GM12878 (cell line): ENCODE results near the gene MTRF1. TPM values are rescaled to one million over a fixed set of nuclear protein-coding genes. Genes with fewer than 3 reads are reported as not detected.

Experiments
- ATAC-seq: fragments of 200-7000 bp; cut with Tn5 transposase; 3 replicates; pipeline ENCODE4 v1.9.1; 2020; ENCODE audit warnings: mild to moderate bottlenecking, moderate library complexity
- BruUV-seq: library from RNA; stranded (reverse); fragments of 400-500 nt; replicated peaks from 2 replicates; lab custom pipeline; 2021; lab: Mats Ljungman, UMichigan
- CTCF ChIA-PET: fragments of 300-600 bp; sonication (Branson Sonifier 250); formaldehyde crosslinking; extraction: SDS; loops from one replicate; lab custom pipeline; 2021; ENCODE audit warnings: inconsistent platforms; lab: Yijun Ruan, JAX
- POLR2A ChIA-PET: fragments of 350-600 bp; formaldehyde crosslinking; extraction: SDS; loops from one replicate; lab custom pipeline; 2021; ENCODE audit warnings: inconsistent platforms; lab: Charles Lee
- RAD21 ChIA-PET: fragments of 300-600 bp; sonication (Branson Sonifier 250); formaldehyde crosslinking; loops from one replicate; lab custom pipeline; 2023; ENCODE audit warnings: antibody characterized with exemption; ENCODE audit not compliant: unreplicated experiment; lab: Charles Lee
- SMC1A ChIA-PET: fragments of 300-600 bp; sonication (Branson Sonifier 250); formaldehyde crosslinking; loops from one replicate; lab custom pipeline; 2023; ENCODE audit not compliant: unreplicated experiment, uncharacterized antibody; lab: Charles Lee
- DNase-seq: peaks from one replicate; pipeline ENCODE4 v3.0.0-alpha.2; 2011; ENCODE audit warnings: low read depth, low spot score
- FAIRE-seq: peaks from 3 replicates; lab custom pipeline; 2011; peaks lifted over from hg19 to GRCh38; lab: Jason Lieb, UNC
- H2AFZ ChIP-seq: 2 replicates; pipeline ENCODE4 v1.6.0; 2011; ENCODE audit warnings: low read depth, low read length, control low read depth; ENCODE audit not compliant: control insufficient read depth
- H3K27ac ChIP-seq: 2 replicates; pipeline ENCODE4 v1.5.1; 2011; ENCODE audit warnings: control low read depth; ENCODE audit not compliant: control insufficient read depth, insufficient read depth
- H3K27me3 ChIP-seq, 2 experiments: replicated peaks in 1 of 2; 2 replicates each; pipeline versions ENCODE4 v1.6.0 to v1.6.1; 2011; ENCODE audit warnings: low read length in 1 of 2; ENCODE audit not compliant: control insufficient read depth in 2 of 2, insufficient read depth in 2 of 2
- H3K36me3 ChIP-seq, 2 experiments: 2 replicates each; pipeline ENCODE4 v1.5.1; 2011; ENCODE audit warnings: low read length in 1 of 2; ENCODE audit not compliant: control insufficient read depth in 2 of 2, insufficient read depth in 2 of 2
- H3K4me1 ChIP-seq: 2 replicates; pipeline ENCODE4 v1.6.1; 2011; ENCODE audit warnings: mild to moderate bottlenecking, low read length, moderate library complexity, mixed read lengths; ENCODE audit not compliant: control insufficient read depth, insufficient read depth
- H3K4me2 ChIP-seq: 2 replicates; pipeline ENCODE4 v1.6.0; 2011; ENCODE audit warnings: control low read depth; ENCODE audit not compliant: control insufficient read depth, insufficient read depth
- H3K4me3 ChIP-seq: fragments of 200-600 bp; sonication (generic); 2 replicates; pipeline ENCODE4 v1.5.1; 2016
- H3K79me2 ChIP-seq: 2 replicates; pipeline ENCODE4 v1.6.0; 2011; ENCODE audit warnings: low read length; ENCODE audit not compliant: control insufficient read depth, insufficient read depth
- H3K9ac ChIP-seq: 2 replicates; pipeline ENCODE4 v1.8.0; 2011; ENCODE audit warnings: low read length, control low read depth, mixed read lengths; ENCODE audit not compliant: control insufficient read depth, insufficient read depth
- H3K9me3 ChIP-seq: replicated peaks from 3 replicates; pipeline ENCODE4 v1.5.1; 2011; ENCODE audit warnings: mild to moderate bottlenecking, low read length; ENCODE audit not compliant: control insufficient read depth, insufficient read depth
- H4K20me1 ChIP-seq: 2 replicates; pipeline ENCODE4 v1.6.0; 2011; ENCODE audit not compliant: control insufficient read depth, insufficient read depth
- ATF3 ChIP-seq: IDR thresholded peaks from 2 replicates; pipeline ENCODE4 v1.6.1; 2011; ENCODE audit warnings: low read depth, mild to moderate bottlenecking, low read length, moderate library complexity, borderline replicate concordance; ENCODE audit errors: extremely low read depth
- GATAD2B ChIP-seq: fragments of 450-650 bp; conservative IDR thresholded peaks from 2 replicates; pipeline ENCODE4 v1.6.1; 2017; ENCODE audit warnings: low read depth, mild to moderate bottlenecking, moderate library complexity
- HDGF ChIP-seq: fragments of 450-650 bp; IDR thresholded peaks from 2 replicates; pipeline ENCODE4 v1.6.1; 2016; ENCODE audit warnings: antibody characterized with exemption
- IRF4 ChIP-seq: IDR thresholded peaks from 2 replicates; pipeline ENCODE4 v1.6.1; 2011; ENCODE audit warnings: low read depth, low read length
- MYC ChIP-seq: IDR thresholded peaks from 2 replicates; pipeline ENCODE4 v1.6.1; 2011; ENCODE audit warnings: mild to moderate bottlenecking, low read length, moderate library complexity, inconsistent platforms; ENCODE audit not compliant: insufficient read depth, insufficient replicate concordance, insufficient read length, severe bottlenecking
- NFXL1 ChIP-seq: fragments of 450-650 bp; IDR thresholded peaks from 2 replicates; pipeline ENCODE4 v1.6.1; 2017; ENCODE audit warnings: antibody characterized with exemption, mild to moderate bottlenecking, borderline replicate concordance
- RAD21 ChIP-seq: IDR thresholded peaks from 2 replicates; pipeline ENCODE4 v1.6.1; 2011; ENCODE audit warnings: mild to moderate bottlenecking, low read depth, low read length, moderate library complexity; ENCODE audit not compliant: insufficient read depth
- SP1 ChIP-seq: IDR thresholded peaks from one replicate; pipeline ENCODE4 v1.6.1; 2011; ENCODE audit warnings: low read depth, low read length
- SUZ12 ChIP-seq: fragments of 200-600 bp; sonication (generic); IDR thresholded peaks from one replicate; pipeline ENCODE4 v1.6.1; 2018; ENCODE audit warnings: antibody characterized with exemption, mild to moderate bottlenecking; ENCODE audit not compliant: unreplicated experiment
- TARDBP ChIP-seq: IDR thresholded peaks from 2 replicates; pipeline ENCODE4 v1.6.1; 2016; ENCODE audit warnings: borderline replicate concordance
- USF2 ChIP-seq: IDR thresholded peaks from 2 replicates; pipeline ENCODE4 v1.6.1; 2011; ENCODE audit warnings: low read depth, low read length, improper control_type of control experiment, borderline replicate concordance
- WRNIP1 ChIP-seq: IDR thresholded peaks from 2 replicates; pipeline ENCODE4 v1.6.1; 2011; ENCODE audit warnings: low read depth, low read length, improper control_type of control experiment, borderline replicate concordance
- ZBED1 ChIP-seq: IDR thresholded peaks from 2 replicates; pipeline ENCODE4 v1.6.1; 2016; ENCODE audit warnings: borderline replicate concordance
- ZSCAN29 ChIP-seq: fragments of 450-650 bp; IDR thresholded peaks from 2 replicates; pipeline ENCODE4 v1.6.1; 2017; ENCODE audit warnings: mild to moderate bottlenecking, moderate library complexity
- WGBS: methylation state at CpG from one replicate; pipeline ENCODE4 v1.1.6; 2016; ENCODE audit warnings: low lambda C conversion rate; ENCODE audit not compliant: insufficient replicate concordance, insufficient coverage; ENCODE audit errors: missing lambda C conversion rate; 5-methylcytosine and 5-hydroxymethylcytosine counted together
- in situ Hi-C: fragments of 300-500 bp; cut with MboI; formaldehyde crosslinking; loops from 9 replicates; pipeline ENCODE4 v1.14.3; 2018; ENCODE audit warnings: mixed read lengths
- intact Hi-C: fragments of 100-400 bp; cut with micrococcal nuclease; formaldehyde crosslinking; loops from one replicate; pipeline ENCODE4 v1.14.2; 2022; ENCODE audit not compliant: unreplicated experiment
- polyA plus RNA-seq, 11 experiments: library from polyadenylated mRNA; depleted of rRNA in 4 of 11; unstranded in 6 of 11; stranded (reverse) in 5 of 11; fragments of >200 nt; fragmentation: Nextera tagmentation in 4 of 11; fragmentation: Illumina TruSeq in 1 of 11; extraction: Ambion mirVana in 4 of 11; extraction: Trizol in 1 of 11; gene quantifications; 1 replicate in 1 of 11; 2 replicates in 10 of 11; pipeline versions ENCODE4 v1.2.1 to v1.2.3, GENCODE V29; 2011 to 2016; ENCODE audit warnings: inconsistent platforms in 2 of 11, missing spikeins in 2 of 11, low read depth in 1 of 11
- total RNA-seq, 4 experiments: library from RNA; depleted of rRNA in 3 of 4; stranded (reverse); fragments of >200 nt in 3 of 4; fragmentation: Illumina TruSeq in 1 of 4; extraction: Trizol in 1 of 4; gene quantifications; 2 replicates each; pipeline versions ENCODE4 v1.2.1 to v1.2.3, GENCODE V29; 2013 to 2021
- TF ChIP-seq, protein P1 (sequence below): fragments of 450-650 bp; IDR thresholded peaks from 2 replicates; pipeline ENCODE4 v1.6.1; 2018; ENCODE audit warnings: borderline replicate concordance, mild to moderate bottlenecking; ENCODE audit not compliant: partially characterized antibody
- TF ChIP-seq, protein P2 (sequence below): fragments of 150-350 bp; IDR thresholded peaks from 2 replicates; pipeline ENCODE4 v1.6.1; 2014; ENCODE audit warnings: mild to moderate bottlenecking, low read depth, low read length
- TF ChIP-seq, protein P3 (sequence below): IDR thresholded peaks from 2 replicates; pipeline ENCODE4 v1.6.1; 2012; ENCODE audit warnings: low read depth, low read length, improper control_type of control experiment

The MTRF1 gene
- total and polyA plus RNA-seq, 10 of the 15 experiments (the other 5 are each of a cell fraction or from before 2014, with no cell fraction given), result 12.1 to 33.7 (median 20.6) TPM

DNA sequence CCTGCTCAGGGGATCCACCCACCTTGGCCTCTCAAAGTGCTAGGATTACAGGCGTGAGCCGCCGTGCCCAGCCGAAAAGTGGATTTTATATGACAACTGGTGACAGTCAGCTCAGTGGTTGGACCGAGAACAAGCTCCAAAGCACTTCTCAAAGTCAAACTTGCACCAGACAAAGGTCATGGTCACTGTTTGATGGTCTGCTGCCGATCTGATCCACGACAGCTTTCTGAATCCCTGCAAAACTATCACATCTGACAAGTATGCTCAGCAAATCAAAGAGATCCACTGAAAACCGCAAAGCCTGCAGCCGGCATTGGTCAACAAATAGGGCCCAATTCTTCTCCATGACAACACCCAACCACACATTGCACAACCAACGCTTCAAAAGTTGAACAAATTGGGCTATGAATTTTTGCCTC, 26.1 kb upstream of the MTRF1 start (continued):
- TF ChIP-seq MYC (no peak), GATAD2B (no peak), RAD21 (no peak), SUZ12 (no peak)
- TF ChIP-seq, protein P1, sequence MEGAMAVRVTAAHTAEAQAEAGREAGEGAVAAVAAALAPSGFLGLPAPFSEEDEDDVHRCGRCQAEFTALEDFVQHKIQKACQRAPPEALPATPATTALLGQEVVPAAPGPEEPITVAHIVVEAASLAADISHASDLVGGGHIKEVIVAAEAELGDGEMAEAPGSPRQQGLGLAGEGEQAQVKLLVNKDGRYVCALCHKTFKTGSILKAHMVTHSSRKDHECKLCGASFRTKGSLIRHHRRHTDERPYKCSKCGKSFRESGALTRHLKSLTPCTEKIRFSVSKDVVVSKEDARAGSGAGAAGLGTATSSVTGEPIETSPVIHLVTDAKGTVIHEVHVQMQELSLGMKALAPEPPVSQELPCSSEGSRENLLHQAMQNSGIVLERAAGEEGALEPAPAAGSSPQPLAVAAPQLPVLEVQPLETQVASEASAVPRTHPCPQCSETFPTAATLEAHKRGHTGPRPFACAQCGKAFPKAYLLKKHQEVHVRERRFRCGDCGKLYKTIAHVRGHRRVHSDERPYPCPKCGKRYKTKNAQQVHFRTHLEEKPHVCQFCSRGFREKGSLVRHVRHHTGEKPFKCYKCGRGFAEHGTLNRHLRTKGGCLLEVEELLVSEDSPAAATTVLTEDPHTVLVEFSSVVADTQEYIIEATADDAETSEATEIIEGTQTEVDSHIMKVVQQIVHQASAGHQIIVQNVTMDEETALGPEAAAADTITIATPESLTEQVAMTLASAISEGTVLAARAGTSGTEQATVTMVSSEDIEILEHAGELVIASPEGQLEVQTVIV, result no peak

DNA sequence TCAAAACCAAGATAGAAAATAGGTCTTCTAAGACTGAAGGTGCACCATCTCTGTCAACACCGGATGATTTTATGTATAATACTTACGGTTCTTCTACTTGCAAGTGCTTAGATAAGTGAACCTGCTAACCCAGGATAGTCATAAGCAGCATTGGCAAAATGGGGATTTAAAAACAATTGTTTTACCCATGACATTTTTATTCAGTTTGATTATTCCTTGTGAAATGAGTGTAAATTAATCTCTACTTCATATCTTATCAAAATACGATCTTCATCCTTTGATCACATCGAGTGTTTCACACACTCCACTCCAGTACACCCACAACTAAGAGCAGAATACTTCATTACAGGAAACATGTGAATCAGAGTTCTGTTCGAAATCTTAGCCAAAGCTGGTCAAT, 23.0 kb upstream of the MTRF1 start:
- 70% methylated on average over 5 of the region's 5 CpGs for WGBS
- ChIA-PET POLR2A (no interaction called here), SMC1A (no interaction called here), CTCF (no interaction called here), RAD21 (no interaction called here)
- FAIRE-seq (no peak), DNase-seq (no peak), ATAC-seq (no peak)
- intact Hi-C loops, result no loop called here
- no peak overlapping the region for H3K27ac ChIP-seq
- no peaks in the 10 kb centered on the region; a peak in 1 of 4 replicates for H3K27me3 ChIP-seq
- no peak overlapping the region for H3K4me3 ChIP-seq
- H3K4me2 ChIP-seq, result no peak overlapping the region
- H2AFZ ChIP-seq, result no peak overlapping the region
- no peaks in the 10 kb centered on the region for H3K36me3 ChIP-seq
- no peaks in the 10 kb centered on the region for H4K20me1 ChIP-seq
- H3K9ac ChIP-seq, result no peak overlapping the region
- H3K4me1 ChIP-seq, result no peaks in the 10 kb centered on the region
- no peaks in the 10 kb centered on the region for H3K9me3 ChIP-seq
- no TSS peak for BruUV-seq
- in situ Hi-C loops, result no loop called here
- no peaks in the 10 kb centered on the region for H3K79me2 ChIP-seq
- TF ChIP-seq WRNIP1 (no peak), ZSCAN29 (no peak), IRF4 (no peak), ATF3 (no peak), HDGF (no peak), ZBED1 (no peak), USF2 (no peak), TARDBP (no peak), SP1 (no peak), NFXL1 (no peak)
- TF ChIP-seq, protein P2, sequence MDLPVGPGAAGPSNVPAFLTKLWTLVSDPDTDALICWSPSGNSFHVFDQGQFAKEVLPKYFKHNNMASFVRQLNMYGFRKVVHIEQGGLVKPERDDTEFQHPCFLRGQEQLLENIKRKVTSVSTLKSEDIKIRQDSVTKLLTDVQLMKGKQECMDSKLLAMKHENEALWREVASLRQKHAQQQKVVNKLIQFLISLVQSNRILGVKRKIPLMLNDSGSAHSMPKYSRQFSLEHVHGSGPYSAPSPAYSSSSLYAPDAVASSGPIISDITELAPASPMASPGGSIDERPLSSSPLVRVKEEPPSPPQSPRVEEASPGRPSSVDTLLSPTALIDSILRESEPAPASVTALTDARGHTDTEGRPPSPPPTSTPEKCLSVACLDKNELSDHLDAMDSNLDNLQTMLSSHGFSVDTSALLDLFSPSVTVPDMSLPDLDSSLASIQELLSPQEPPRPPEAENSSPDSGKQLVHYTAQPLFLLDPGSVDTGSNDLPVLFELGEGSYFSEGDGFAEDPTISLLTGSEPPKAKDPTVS, result no peak
- TF ChIP-seq, protein P3, sequence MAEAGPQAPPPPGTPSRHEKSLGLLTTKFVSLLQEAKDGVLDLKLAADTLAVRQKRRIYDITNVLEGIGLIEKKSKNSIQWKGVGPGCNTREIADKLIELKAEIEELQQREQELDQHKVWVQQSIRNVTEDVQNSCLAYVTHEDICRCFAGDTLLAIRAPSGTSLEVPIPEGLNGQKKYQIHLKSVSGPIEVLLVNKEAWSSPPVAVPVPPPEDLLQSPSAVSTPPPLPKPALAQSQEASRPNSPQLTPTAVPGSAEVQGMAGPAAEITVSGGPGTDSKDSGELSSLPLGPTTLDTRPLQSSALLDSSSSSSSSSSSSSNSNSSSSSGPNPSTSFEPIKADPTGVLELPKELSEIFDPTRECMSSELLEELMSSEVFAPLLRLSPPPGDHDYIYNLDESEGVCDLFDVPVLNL, result no peak
